SK-N-SH (cell line): ENCODE data around the gene ZCCHC14. TPM values are rescaled to one million over a fixed set of nuclear protein-coding genes. Genes with fewer than 3 reads are reported as not detected.

ENCODE experiments used
- CTCF ChIA-PET: fragments of 300-600, 350-600 bp; formaldehyde crosslinking; extraction: SDS; loops from one replicate; lab custom pipeline; 2021; lab: Yijun Ruan, JAX
- POLR2A ChIA-PET: fragments of 350-600 bp; sonication (Branson Sonifier 250); formaldehyde crosslinking; extraction: SDS; loops from one replicate; lab custom pipeline; 2020; ENCODE audit warnings: antibody characterized with exemption, inconsistent platforms; lab: Yijun Ruan, JAX
- DNase-seq: peaks from one replicate; pipeline ENCODE4 v3.0.0; 2012
- H2AFZ ChIP-seq: fragments of 200-600 bp; sonication (generic); 2 replicates; pipeline ENCODE4 v1.8.1; 2016; ENCODE audit warnings: antibody characterized with exemption, mild to moderate bottlenecking, low read depth
- H3F3A ChIP-seq: fragments of 200-600 bp; sonication (generic); replicated peaks from 2 replicates; pipeline ENCODE3; 2016; ENCODE audit warnings: antibody characterized with exemption, mild to moderate bottlenecking; ENCODE audit not compliant: insufficient read depth
- H3K27ac ChIP-seq, 2 experiments: fragments of 200-500 bp in 1 of 2; fragments of 200-600 bp in 1 of 2; sonication (Bioruptor generic) in 1 of 2; sonication (generic), shearing (Covaris generic) in 1 of 2; 2 replicates each; pipeline versions ENCODE4 v1.5.1 to v1.6.1; 2014 to 2016; ENCODE audit warnings: low read depth in 2 of 2, inconsistent platforms in 1 of 2, low read length in 1 of 2, mild to moderate bottlenecking in 1 of 2, mixed read lengths in 1 of 2
- H3K27me3 ChIP-seq: fragments of 200-600 bp; sonication (generic), shearing (Covaris generic); 2 replicates; pipeline ENCODE4 v1.6.1; 2016; ENCODE audit warnings: mixed run types; ENCODE audit not compliant: insufficient read depth
- H3K36me3 ChIP-seq, 2 experiments: fragments of 200-500 bp in 1 of 2; fragments of 200-600 bp in 1 of 2; sonication (Bioruptor generic) in 1 of 2; sonication (generic) in 1 of 2; replicated peaks in 1 of 2; 2 replicates each; pipeline versions ENCODE3 to v1.5.1; 2014 to 2016; ENCODE audit warnings: low read length in 1 of 2, mild to moderate bottlenecking in 1 of 2; ENCODE audit not compliant: insufficient read depth in 2 of 2, control insufficient read depth in 1 of 2
- H3K4me1 ChIP-seq, 2 experiments: fragments of 200-500 bp in 1 of 2; fragments of 200-600 bp in 1 of 2; sonication (Bioruptor generic) in 1 of 2; sonication (generic), shearing (Covaris generic) in 1 of 2; 2 replicates each; pipeline versions ENCODE4 v1.5.1 to v1.6.1; 2014 to 2016; ENCODE audit warnings: low read depth in 1 of 2, low read length in 1 of 2, mixed run types in 1 of 2; ENCODE audit not compliant: insufficient read depth in 2 of 2, control insufficient read depth in 1 of 2
- H3K4me2 ChIP-seq: fragments of 200-600 bp; sonication (generic), shearing (Covaris generic); 2 replicates; pipeline ENCODE4 v1.6.1; 2017; ENCODE audit warnings: mixed run types
- H3K4me3 ChIP-seq, 2 experiments: fragments of 200-500 bp in 1 of 2; fragments of 200-600 bp in 1 of 2; sonication (Bioruptor generic) in 1 of 2; sonication (generic), shearing (Covaris generic) in 1 of 2; 2 replicates each; pipeline versions ENCODE4 v1.5.1 to v1.8.1; 2014 to 2016; ENCODE audit warnings: low read depth in 2 of 2, inconsistent platforms in 1 of 2, low read length in 1 of 2, mild to moderate bottlenecking in 1 of 2, mixed read lengths in 1 of 2, moderate library complexity in 1 of 2
- H3K79me2 ChIP-seq: fragments of 200-600 bp; sonication (generic); 2 replicates; pipeline ENCODE4 v1.8.1; 2017; ENCODE audit warnings: mild to moderate bottlenecking; ENCODE audit not compliant: insufficient read depth
- H3K9ac ChIP-seq: fragments of 200-600 bp; sonication (generic); 2 replicates; pipeline ENCODE4 v1.6.1; 2017; ENCODE audit warnings: mixed run types
- H3K9me2 ChIP-seq: fragments of 200-600 bp; sonication (generic); 2 replicates; pipeline ENCODE4 v1.6.1; 2017; ENCODE audit warnings: mixed run types
- H3K9me3 ChIP-seq: fragments of 200-600 bp; sonication (generic); 2 replicates; pipeline ENCODE4 v1.6.1; 2017; ENCODE audit warnings: mixed run types, mild to moderate bottlenecking, moderate library complexity
- H4K20me1 ChIP-seq: fragments of 200-600 bp; sonication (generic); 2 replicates; pipeline ENCODE4 v1.6.1; 2017; ENCODE audit warnings: mild to moderate bottlenecking, mixed run types; ENCODE audit not compliant: insufficient read depth
- EP300 ChIP-seq, 2 experiments: IDR thresholded peaks; 2 replicates each; pipeline versions ENCODE4 v1.4.0 to v1.6.1; 2012; ENCODE audit warnings: borderline replicate concordance in 1 of 2, low read depth in 1 of 2, low read length in 1 of 2
- FOXM1 ChIP-seq: IDR thresholded peaks from 2 replicates; pipeline ENCODE4 v1.4.0; 2012; ENCODE audit warnings: low read depth, mild to moderate bottlenecking
- GABPA ChIP-seq: IDR thresholded peaks from 2 replicates; pipeline ENCODE4 v1.4.0; 2012; ENCODE audit warnings: low read depth, mild to moderate bottlenecking
- NFIC ChIP-seq: IDR thresholded peaks from 2 replicates; pipeline ENCODE4 v1.4.0; 2012; ENCODE audit warnings: borderline replicate concordance
- RXRA ChIP-seq: IDR thresholded peaks from 2 replicates; pipeline ENCODE4 v1.4.0; 2012; ENCODE audit warnings: low read depth, mild to moderate bottlenecking, borderline replicate concordance
- USF1 ChIP-seq: IDR thresholded peaks from 2 replicates; pipeline ENCODE4 v1.4.0; 2012; ENCODE audit warnings: low read depth, borderline replicate concordance
- WGBS: methylation state at CpG from one replicate; pipeline ENCODE4 v1.1.6; 2017; ENCODE audit warnings: low lambda C conversion rate; 5-methylcytosine and 5-hydroxymethylcytosine counted together
- polyA plus RNA-seq, 3 experiments: library from polyadenylated mRNA; depleted of rRNA; stranded (reverse); fragments of >200 nt; gene quantifications; 2 replicates each; pipeline ENCODE4 v1.2.3, GENCODE V29; 2012
- TF ChIP-seq, protein P1 (sequence below): IDR thresholded peaks from 2 replicates; pipeline ENCODE4 v1.4.0; 2012; ENCODE audit warnings: low read depth, borderline replicate concordance
- TF ChIP-seq, protein P2 (sequence below): IDR thresholded peaks from 2 replicates; pipeline ENCODE4 v1.6.1; 2012; ENCODE audit warnings: mild to moderate bottlenecking, low read depth, low read length, moderate library complexity

ZCCHC14 gene
- polyA plus RNA-seq, 1 of the 3 experiments (the other 2 are of a cell fraction): 5.7 TPM

GRCh38 chr16:87369117-87369765, 123.6 kb downstream of the ZCCHC14 start:
- 97% methylated on average over 14 of the region's 14 CpGs for WGBS
- H3K4me2 ChIP-seq: no peak overlapping the region

More at GRCh38 chr16:87369117-87369765, 123.6 kb downstream of the ZCCHC14 start:
- DNase-seq: no peak
- ChIA-PET CTCF (interaction anchor here (0.8 to 2.8 kb wide), 5 partner anchors 12 to 95 kb away, joined by 3 to 8 read pairs (median 3); partner anchors contain the start of gene FBXO31), POLR2A (no interaction called here)
- Histone ChIP-seq H3K4me1 (peaks cover 5 to 49% of the 10 kb centered on the region in 2 experiments; a peak in 2 of 4 replicates), H3K79me2 (peaks cover 85% of the 10 kb centered on the region), H3K9me2 (no peaks in the 10 kb centered on the region), H3F3A (no peaks in the 10 kb centered on the region), H4K20me1 (peaks cover 46% of the 10 kb centered on the region), H3K9ac (no peak overlapping the region), H3K27ac (no peak overlapping the region; a peak in 1 of 4 replicates), H2AFZ (no peak overlapping the region), H3K27me3 (no peaks in the 10 kb centered on the region), H3K36me3 (no peaks in the 10 kb centered on the region), H3K4me3 (no peak overlapping the region), H3K9me3 (no peaks in the 10 kb centered on the region)
- TF ChIP-seq FOXM1 (no peak), EP300 (IDR thresholded peaks at IDR 0.05; ENCODE audit: borderline replicate concordance in 1 of 2, low read depth in 1 of 2, low read length in 1 of 2) (no peak), GABPA (no peak), USF1 (no peak), RXRA (no peak), NFIC (no peak)
- TF ChIP-seq, protein P1, sequence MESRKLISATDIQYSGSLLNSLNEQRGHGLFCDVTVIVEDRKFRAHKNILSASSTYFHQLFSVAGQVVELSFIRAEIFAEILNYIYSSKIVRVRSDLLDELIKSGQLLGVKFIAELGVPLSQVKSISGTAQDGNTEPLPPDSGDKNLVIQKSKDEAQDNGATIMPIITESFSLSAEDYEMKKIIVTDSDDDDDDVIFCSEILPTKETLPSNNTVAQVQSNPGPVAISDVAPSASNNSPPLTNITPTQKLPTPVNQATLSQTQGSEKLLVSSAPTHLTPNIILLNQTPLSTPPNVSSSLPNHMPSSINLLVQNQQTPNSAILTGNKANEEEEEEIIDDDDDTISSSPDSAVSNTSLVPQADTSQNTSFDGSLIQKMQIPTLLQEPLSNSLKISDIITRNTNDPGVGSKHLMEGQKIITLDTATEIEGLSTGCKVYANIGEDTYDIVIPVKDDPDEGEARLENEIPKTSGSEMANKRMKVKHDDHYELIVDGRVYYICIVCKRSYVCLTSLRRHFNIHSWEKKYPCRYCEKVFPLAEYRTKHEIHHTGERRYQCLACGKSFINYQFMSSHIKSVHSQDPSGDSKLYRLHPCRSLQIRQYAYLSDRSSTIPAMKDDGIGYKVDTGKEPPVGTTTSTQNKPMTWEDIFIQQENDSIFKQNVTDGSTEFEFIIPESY: no peak
- TF ChIP-seq, protein P2, sequence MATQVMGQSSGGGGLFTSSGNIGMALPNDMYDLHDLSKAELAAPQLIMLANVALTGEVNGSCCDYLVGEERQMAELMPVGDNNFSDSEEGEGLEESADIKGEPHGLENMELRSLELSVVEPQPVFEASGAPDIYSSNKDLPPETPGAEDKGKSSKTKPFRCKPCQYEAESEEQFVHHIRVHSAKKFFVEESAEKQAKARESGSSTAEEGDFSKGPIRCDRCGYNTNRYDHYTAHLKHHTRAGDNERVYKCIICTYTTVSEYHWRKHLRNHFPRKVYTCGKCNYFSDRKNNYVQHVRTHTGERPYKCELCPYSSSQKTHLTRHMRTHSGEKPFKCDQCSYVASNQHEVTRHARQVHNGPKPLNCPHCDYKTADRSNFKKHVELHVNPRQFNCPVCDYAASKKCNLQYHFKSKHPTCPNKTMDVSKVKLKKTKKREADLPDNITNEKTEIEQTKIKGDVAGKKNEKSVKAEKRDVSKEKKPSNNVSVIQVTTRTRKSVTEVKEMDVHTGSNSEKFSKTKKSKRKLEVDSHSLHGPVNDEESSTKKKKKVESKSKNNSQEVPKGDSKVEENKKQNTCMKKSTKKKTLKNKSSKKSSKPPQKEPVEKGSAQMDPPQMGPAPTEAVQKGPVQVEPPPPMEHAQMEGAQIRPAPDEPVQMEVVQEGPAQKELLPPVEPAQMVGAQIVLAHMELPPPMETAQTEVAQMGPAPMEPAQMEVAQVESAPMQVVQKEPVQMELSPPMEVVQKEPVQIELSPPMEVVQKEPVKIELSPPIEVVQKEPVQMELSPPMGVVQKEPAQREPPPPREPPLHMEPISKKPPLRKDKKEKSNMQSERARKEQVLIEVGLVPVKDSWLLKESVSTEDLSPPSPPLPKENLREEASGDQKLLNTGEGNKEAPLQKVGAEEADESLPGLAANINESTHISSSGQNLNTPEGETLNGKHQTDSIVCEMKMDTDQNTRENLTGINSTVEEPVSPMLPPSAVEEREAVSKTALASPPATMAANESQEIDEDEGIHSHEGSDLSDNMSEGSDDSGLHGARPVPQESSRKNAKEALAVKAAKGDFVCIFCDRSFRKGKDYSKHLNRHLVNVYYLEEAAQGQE: no peak
